HS-5 (cell line): ENCODE results near the gene PPP1R12A.
"Not testable (repeated sequence)": the region's sequence is repeated elsewhere in the genome, so short reads cannot be mapped to it uniquely, and the experiment has no call there.

Experiments
- DNase-seq: peaks from one replicate; pipeline ENCODE4 v3.0.0-alpha.2; 2012; ENCODE audit warnings: low read depth

The PPP1R12A gene

GRCh38 chr12:79935021-79935623 lies at the start of gene PPP1R12A:
TSS of gene PPP1R12A (minus strand) at chr12:79935097. CDS start at chr12:79934931, 166 bp downstream.
- peak; percentile 88 for DNase-seq

- DNase-seq: peak; percentile 26
These were observed 49.2 kb upstream of the PPP1R12A start for GRCh38 chr12:79983986-79984620.

GRCh38 chr12:79983492-79983891 lies 48.6 kb upstream of the PPP1R12A start:
- DNase-seq: peak; percentile 90

- no peak for DNase-seq
These were observed 47.5 kb upstream of the PPP1R12A start for GRCh38 chr12:79982086-79983062.

GRCh38 chr12:79978692-79979091 lies 43.8 kb upstream of the PPP1R12A start:
- no peak for DNase-seq

- peak; percentile 59 for DNase-seq
These were observed 43.1 kb upstream of the PPP1R12A start for GRCh38 chr12:79977856-79978460.

GRCh38 chr12:79975143-79975542 lies 40.2 kb upstream of the PPP1R12A start:
- DNase-seq: no peak

- no peak for DNase-seq
These were observed 38.9 kb upstream of the PPP1R12A start for GRCh38 chr12:79973801-79974200.

- no peak for DNase-seq
These were observed 29.3 kb upstream of the PPP1R12A start for GRCh38 chr12:79964100-79964627.

- DNase-seq: no peak
These were observed 26.5 kb upstream of the PPP1R12A start for GRCh38 chr12:79961411-79961810.

- DNase-seq: no peak
These were observed 24.6 kb upstream of the PPP1R12A start for GRCh38 chr12:79959484-79959883.

GRCh38 chr12:79956896-79957295 lies 22.0 kb upstream of the PPP1R12A start:
- no peak for DNase-seq

GRCh38 chr12:79955561-79955960 lies 20.7 kb upstream of the PPP1R12A start:
- DNase-seq: no peak

- DNase-seq: no peak
These were observed 19.2 kb upstream of the PPP1R12A start for GRCh38 chr12:79954037-79954610.

- DNase-seq: no peak
These were observed 14.2 kb upstream of the PPP1R12A start for GRCh38 chr12:79949098-79949497.

GRCh38 chr12:79945433-79945832 lies 10.5 kb upstream of the PPP1R12A start:
- DNase-seq: no peak

- no peak for DNase-seq
These were observed 9.7 kb upstream of the PPP1R12A start for GRCh38 chr12:79944565-79944964.

GRCh38 chr12:79942846-79943245 lies 7.9 kb upstream of the PPP1R12A start:
- not testable (repeated sequence) for DNase-seq

GRCh38 chr12:79939728-79940310 lies 4.9 kb upstream of the PPP1R12A start:
- no peak for DNase-seq

- DNase-seq: no peak
These were observed 3.9 kb upstream of the PPP1R12A start for GRCh38 chr12:79938843-79939242.

- no peak for DNase-seq
These were observed 1.8 kb upstream of the PPP1R12A start for GRCh38 chr12:79936670-79937069.
